ENCODE results near the gene SHISA9. TPM values are rescaled to one million over a fixed set of nuclear protein-coding genes. Genes with fewer than 3 reads are reported as not detected.

The SHISA9 gene
- total and polyA plus RNA-seq, 2 experiments from 2014 or later = 0.83 to 1.3 TPM

DNA sequence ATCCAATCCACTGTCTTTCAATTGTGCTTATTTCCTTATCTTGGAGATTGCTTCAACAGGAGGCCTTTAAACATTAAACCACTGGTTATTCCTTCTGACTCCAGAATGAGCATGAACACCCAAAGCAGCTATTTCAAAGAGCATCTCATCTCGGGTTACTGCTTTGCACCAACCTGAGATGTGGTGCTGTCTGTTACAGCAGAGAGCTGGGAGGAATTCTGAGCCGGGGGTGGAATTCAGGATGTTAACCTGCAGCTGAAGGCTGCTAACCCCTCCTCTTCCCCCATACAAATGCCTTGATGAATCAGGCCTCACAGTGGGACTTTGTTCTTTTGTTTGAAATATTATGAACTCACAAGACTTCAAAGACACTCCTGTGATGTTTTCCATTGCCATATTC is 113.1 kb downstream of the SHISA9 start:
- H4K20me1 ChIP-seq (ENCODE audit: insufficient read depth, poor library complexity, severe bottlenecking) = no peaks in the 10 kb centered on the region
- no peaks in the 10 kb centered on the region for H3K27me3 ChIP-seq
- DNase-seq (ENCODE audit: low spot score) = no peak
- H3K79me2 ChIP-seq = no peaks in the 10 kb centered on the region
- H3K27ac ChIP-seq = no peak overlapping the region
- H3K4me2 ChIP-seq = no peak overlapping the region
- H3K9me3 ChIP-seq (ENCODE audit: low read depth) = no peaks in the 10 kb centered on the region
- 12% methylated on average over 2 of the region's 2 CpGs for WGBS (ENCODE audit: low lambda C conversion rate, missing lambda C conversion rate)
- TF ChIP-seq, protein P1, sequence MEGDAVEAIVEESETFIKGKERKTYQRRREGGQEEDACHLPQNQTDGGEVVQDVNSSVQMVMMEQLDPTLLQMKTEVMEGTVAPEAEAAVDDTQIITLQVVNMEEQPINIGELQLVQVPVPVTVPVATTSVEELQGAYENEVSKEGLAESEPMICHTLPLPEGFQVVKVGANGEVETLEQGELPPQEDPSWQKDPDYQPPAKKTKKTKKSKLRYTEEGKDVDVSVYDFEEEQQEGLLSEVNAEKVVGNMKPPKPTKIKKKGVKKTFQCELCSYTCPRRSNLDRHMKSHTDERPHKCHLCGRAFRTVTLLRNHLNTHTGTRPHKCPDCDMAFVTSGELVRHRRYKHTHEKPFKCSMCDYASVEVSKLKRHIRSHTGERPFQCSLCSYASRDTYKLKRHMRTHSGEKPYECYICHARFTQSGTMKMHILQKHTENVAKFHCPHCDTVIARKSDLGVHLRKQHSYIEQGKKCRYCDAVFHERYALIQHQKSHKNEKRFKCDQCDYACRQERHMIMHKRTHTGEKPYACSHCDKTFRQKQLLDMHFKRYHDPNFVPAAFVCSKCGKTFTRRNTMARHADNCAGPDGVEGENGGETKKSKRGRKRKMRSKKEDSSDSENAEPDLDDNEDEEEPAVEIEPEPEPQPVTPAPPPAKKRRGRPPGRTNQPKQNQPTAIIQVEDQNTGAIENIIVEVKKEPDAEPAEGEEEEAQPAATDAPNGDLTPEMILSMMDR (IDR thresholded peaks at IDR 0.05; ENCODE audit: poor library complexity) = no peak
- TF ChIP-seq EZH2phosphoT487 (IDR thresholded peaks at IDR 0.05; ENCODE audit: low read depth, severe bottlenecking, unreplicated experiment) (no peak), EZH2 (IDR thresholded peaks at IDR 0.05; ENCODE audit: borderline replicate concordance) (no peak)
- no peaks in the 10 kb centered on the region for H3K36me3 ChIP-seq (replicated peaks; ENCODE audit: insufficient read depth, low read depth)
- H3K4me1 ChIP-seq (ENCODE audit: insufficient read depth) = no peaks in the 10 kb centered on the region
- no peaks in the 10 kb centered on the region for H3K9me2 ChIP-seq (replicated peaks; ENCODE audit: insufficient read depth)
- H3K4me3 ChIP-seq = no peak overlapping the region
- H2AFZ ChIP-seq = no peak overlapping the region

DNA sequence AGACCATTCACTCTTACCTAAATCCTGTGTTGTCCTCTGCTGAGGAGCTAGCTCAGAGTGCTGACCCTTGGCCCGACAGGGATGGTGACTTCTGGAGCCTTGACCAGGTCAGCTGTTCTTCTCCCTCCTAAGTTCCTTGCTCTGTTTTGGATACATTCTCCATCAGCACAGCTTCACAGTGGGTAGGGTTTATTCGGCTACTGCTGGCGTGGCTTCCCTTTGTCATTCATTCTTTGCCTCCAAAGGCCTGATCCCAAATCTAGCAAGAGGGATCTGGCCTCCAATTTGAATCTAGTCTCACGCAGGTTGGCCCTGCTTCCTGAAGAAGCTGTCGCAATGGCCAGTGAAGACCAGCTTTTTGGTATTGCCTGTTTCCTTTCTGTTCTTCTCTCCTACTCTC is 116.6 kb downstream of the SHISA9 start:
- H3K27me3 ChIP-seq = no peaks in the 10 kb centered on the region
- 76% methylated on average over 5 of the region's 5 CpGs for WGBS (ENCODE audit: low lambda C conversion rate, missing lambda C conversion rate)

DNA sequence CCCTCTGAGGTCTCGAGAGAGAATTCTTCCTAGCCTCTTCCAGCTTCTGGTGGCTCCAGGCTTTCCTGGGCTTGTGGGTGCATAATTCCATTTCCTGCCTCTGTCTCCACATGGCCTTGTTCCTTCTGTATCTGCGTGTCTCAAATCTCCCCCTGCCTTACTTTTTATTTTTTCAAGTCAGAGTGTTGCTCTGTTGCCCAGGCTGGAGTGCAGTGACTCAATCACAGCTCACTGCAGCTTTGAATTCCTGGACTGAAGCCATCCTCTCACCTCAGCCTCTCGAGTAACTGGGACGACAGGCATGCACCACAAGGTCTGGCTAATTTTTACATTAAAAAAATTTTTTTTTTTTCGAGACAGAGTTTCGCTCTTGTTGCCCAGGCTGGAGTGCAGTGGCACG is 120.6 kb downstream of the SHISA9 start:
- TF ChIP-seq, protein P1 (IDR thresholded peaks at IDR 0.05; ENCODE audit: poor library complexity) = no peak
- Histone ChIP-seq H4K20me1 (ENCODE audit: insufficient read depth, poor library complexity, severe bottlenecking) (no peaks in the 10 kb centered on the region), H3K27me3 (no peaks in the 10 kb centered on the region), H3K4me2 (no peak overlapping the region), H3K36me3 (replicated peaks; ENCODE audit: insufficient read depth, low read depth) (no peaks in the 10 kb centered on the region), H3K4me3 (no peak overlapping the region), H2AFZ (no peak overlapping the region), H3K9me3 (ENCODE audit: low read depth) (no peaks in the 10 kb centered on the region), H3K79me2 (no peaks in the 10 kb centered on the region), H3K9me2 (replicated peaks; ENCODE audit: insufficient read depth) (no peaks in the 10 kb centered on the region), H3K27ac (no peak overlapping the region), H3K4me1 (ENCODE audit: insufficient read depth) (no peaks in the 10 kb centered on the region)
- DNase-seq (ENCODE audit: low spot score) = no peak
- 87% methylated on average over 7 of the region's 7 CpGs for WGBS (ENCODE audit: low lambda C conversion rate, missing lambda C conversion rate)

More for the DNA sequence above, 116.6 kb downstream of the SHISA9 start:
- Histone ChIP-seq H4K20me1 (ENCODE audit: insufficient read depth, poor library complexity, severe bottlenecking) (no peaks in the 10 kb centered on the region), H3K4me1 (ENCODE audit: insufficient read depth) (no peaks in the 10 kb centered on the region), H3K27ac (no peak overlapping the region), H3K9me3 (ENCODE audit: low read depth) (no peaks in the 10 kb centered on the region), H3K79me2 (no peaks in the 10 kb centered on the region), H3K9me2 (replicated peaks; ENCODE audit: insufficient read depth) (no peaks in the 10 kb centered on the region), H3K4me2 (no peak overlapping the region), H2AFZ (no peak overlapping the region), H3K4me3 (no peak overlapping the region), H3K36me3 (replicated peaks; ENCODE audit: insufficient read depth, low read depth) (no peaks in the 10 kb centered on the region)
- no peak for DNase-seq (ENCODE audit: low spot score)
- TF ChIP-seq, protein P1 (IDR thresholded peaks at IDR 0.05; ENCODE audit: poor library complexity) = no peak
- TF ChIP-seq EZH2 (IDR thresholded peaks at IDR 0.05; ENCODE audit: borderline replicate concordance) = no peak
- no peak for TF ChIP-seq EZH2phosphoT487 (IDR thresholded peaks at IDR 0.05; ENCODE audit: low read depth, severe bottlenecking, unreplicated experiment)

DNA sequence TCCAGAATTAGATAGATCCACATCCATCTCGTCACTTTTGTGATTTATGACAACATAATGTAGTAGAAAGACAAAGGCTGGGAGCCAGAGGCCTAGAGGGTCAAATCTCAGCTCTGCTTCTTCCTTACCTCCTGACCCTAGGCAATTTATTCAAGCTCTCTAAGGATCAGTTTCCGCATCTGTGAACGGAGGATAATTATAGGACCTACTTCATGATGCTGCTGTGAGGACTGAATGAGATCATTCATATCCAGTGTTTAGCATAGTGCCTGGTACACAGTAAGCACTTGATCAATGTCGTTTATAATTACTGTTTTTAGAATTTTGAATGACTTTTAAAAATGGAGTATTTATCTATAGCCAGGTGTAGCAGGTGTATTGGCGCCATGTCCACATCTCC is 128.4 kb downstream of the SHISA9 start:
- WGBS (ENCODE audit: low lambda C conversion rate, missing lambda C conversion rate) = 71% methylated on average over 5 of the region's 5 CpGs
- no peak overlapping the region for H3K4me3 ChIP-seq
- TF ChIP-seq EZH2phosphoT487 (IDR thresholded peaks at IDR 0.05; ENCODE audit: low read depth, severe bottlenecking, unreplicated experiment) (no peak), EZH2 (IDR thresholded peaks at IDR 0.05; ENCODE audit: borderline replicate concordance) (no peak)
- TF ChIP-seq, protein P1 (IDR thresholded peaks at IDR 0.05; ENCODE audit: poor library complexity) = no peak

More for the DNA sequence above, 128.4 kb downstream of the SHISA9 start:
- Histone ChIP-seq H3K9me2 (replicated peaks; ENCODE audit: insufficient read depth) (no peaks in the 10 kb centered on the region), H4K20me1 (ENCODE audit: insufficient read depth, poor library complexity, severe bottlenecking) (no peaks in the 10 kb centered on the region), H3K36me3 (replicated peaks; ENCODE audit: insufficient read depth, low read depth) (no peaks in the 10 kb centered on the region), H3K27me3 (no peaks in the 10 kb centered on the region), H3K9me3 (ENCODE audit: low read depth) (no peaks in the 10 kb centered on the region), H3K4me2 (no peak overlapping the region), H3K79me2 (no peaks in the 10 kb centered on the region), H3K4me1 (ENCODE audit: insufficient read depth) (no peaks in the 10 kb centered on the region), H3K27ac (no peak overlapping the region), H2AFZ (no peak overlapping the region)
- DNase-seq (ENCODE audit: low spot score) = no peak

Measured in hepatocyte (in vitro differentiated cells).